Measurements from ENCODE around the gene MYZAP. TPM values are rescaled to one million over a fixed set of nuclear protein-coding genes. Genes with fewer than 3 reads are reported as not detected.

MYZAP gene
- total and polyA plus RNA-seq, 4 donors: 0.50 to 1.8 (median 0.99) TPM

DNA sequence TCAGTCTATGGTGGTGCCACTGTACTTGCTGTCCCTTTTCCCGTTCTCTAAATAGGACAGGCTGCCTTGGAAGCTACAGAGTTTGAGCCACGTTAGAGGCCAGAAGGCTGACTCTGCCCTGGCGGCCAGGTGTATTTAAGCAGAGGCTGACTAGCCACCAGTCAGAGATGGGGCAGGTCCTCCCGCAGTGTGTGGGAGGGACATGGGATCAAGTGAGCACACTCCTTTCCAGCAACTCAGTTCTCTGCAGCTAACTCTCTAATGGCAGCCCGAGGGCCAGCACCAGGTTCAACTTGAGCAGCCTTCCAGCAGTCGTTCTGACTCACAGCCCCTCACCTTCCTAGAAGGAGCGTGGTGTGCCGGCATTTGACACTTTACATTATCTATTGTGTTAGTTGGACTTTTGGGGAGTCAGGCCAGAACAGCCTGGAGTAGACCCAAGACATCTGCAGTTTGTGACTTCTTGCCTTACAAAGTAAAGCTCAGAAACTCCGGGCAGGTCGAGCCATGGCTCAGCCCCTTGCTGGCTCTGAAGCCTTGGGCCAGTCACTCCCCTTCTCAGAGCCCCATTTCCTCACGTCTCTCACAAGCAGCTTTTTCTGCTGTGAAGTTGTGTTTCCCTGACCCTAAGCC lies 46.7 kb upstream of the MYZAP start:
- Histone ChIP-seq H3K36me3 (ENCODE audit: control insufficient read depth in 4 of 4, insufficient read depth in 3 of 4, low read depth in 1 of 4, low read length in 3 of 4) (peaks cover 9 to 74% (median 43%) of the 10 kb centered on the region in 4 donors), H3K4me1 (ENCODE audit: control insufficient read depth in 4 of 4, insufficient read depth in 4 of 4, low read length in 3 of 4) (no peaks in the 10 kb centered on the region)
- 93% methylated on average over 11 of the region's 11 CpGs for WGBS

DNA sequence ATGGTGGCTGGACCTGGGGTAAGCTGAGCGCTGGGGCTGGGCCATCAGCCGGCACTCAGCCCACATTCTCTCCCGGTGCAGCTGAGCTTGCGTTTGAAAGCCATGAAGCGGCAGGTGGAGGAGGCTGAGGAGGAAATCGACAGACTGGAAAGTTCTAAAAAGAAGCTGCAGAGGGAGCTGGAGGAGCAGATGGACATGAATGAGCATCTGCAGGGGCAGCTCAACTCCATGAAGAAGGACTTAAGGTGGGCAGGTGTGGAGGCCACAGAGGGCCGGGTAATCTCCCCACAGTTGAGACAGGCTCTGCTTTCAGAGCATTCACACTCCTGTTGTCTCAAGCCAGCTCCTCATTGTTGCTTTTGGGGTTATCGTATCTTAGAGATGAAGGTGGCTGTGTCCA lies 45.7 kb upstream of the MYZAP start:
- no peak overlapping the region for H3K4me3 ChIP-seq (ENCODE audit: low read depth in 1 of 3, low read length in 3 of 3)
- H3K36me3 ChIP-seq (ENCODE audit: control insufficient read depth in 4 of 4, insufficient read depth in 3 of 4, low read depth in 1 of 4, low read length in 3 of 4): peaks cover 9 to 74% (median 43%) of the 10 kb centered on the region in 4 donors
- 93% methylated on average over 8 of the region's 8 CpGs for WGBS
- no peaks in the 10 kb centered on the region for H3K9me3 ChIP-seq (ENCODE audit: control insufficient read depth in 4 of 4, low read length in 3 of 4)
- H3K4me1 ChIP-seq (ENCODE audit: control insufficient read depth in 4 of 4, insufficient read depth in 4 of 4, low read length in 3 of 4): no peaks in the 10 kb centered on the region
- DNase-seq (ENCODE audit: low spot score): no peak
- H3K27me3 ChIP-seq (ENCODE audit: control insufficient read depth in 4 of 4, insufficient read depth in 4 of 4, low read length in 3 of 4): no peaks in the 10 kb centered on the region
- no peak overlapping the region for H3K27ac ChIP-seq (ENCODE audit: low read depth in 1 of 2, low read length in 2 of 2)
- no peak for TF ChIP-seq RAD21 (IDR thresholded peaks at IDR 0.05)
- TF ChIP-seq TAF1 (conservative IDR thresholded peaks at IDR 0.05): no peak
- no peak for TF ChIP-seq RXRA (IDR thresholded peaks at IDR 0.05)
- H3K9ac ChIP-seq (ENCODE audit: low read depth in 1 of 2, low read length in 2 of 2): no peak overlapping the region

More for the DNA sequence above, 46.7 kb upstream of the MYZAP start:
- Histone ChIP-seq H3K9ac (ENCODE audit: low read depth in 1 of 2, low read length in 2 of 2) (no peak overlapping the region), H3K9me3 (ENCODE audit: control insufficient read depth in 4 of 4, low read length in 3 of 4) (no peaks in the 10 kb centered on the region), H3K27me3 (ENCODE audit: control insufficient read depth in 4 of 4, insufficient read depth in 4 of 4, low read length in 3 of 4) (no peaks in the 10 kb centered on the region), H3K4me3 (ENCODE audit: low read depth in 1 of 3, low read length in 3 of 3) (no peak overlapping the region), H3K27ac (ENCODE audit: low read depth in 1 of 2, low read length in 2 of 2) (no peak overlapping the region)
- TF ChIP-seq, protein P1, sequence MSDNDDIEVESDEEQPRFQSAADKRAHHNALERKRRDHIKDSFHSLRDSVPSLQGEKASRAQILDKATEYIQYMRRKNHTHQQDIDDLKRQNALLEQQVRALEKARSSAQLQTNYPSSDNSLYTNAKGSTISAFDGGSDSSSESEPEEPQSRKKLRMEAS (IDR thresholded peaks at IDR 0.05): no peak
- TF ChIP-seq YY1 (IDR thresholded peaks at IDR 0.05): no peak
- no peak for TF ChIP-seq EGR1 (IDR thresholded peaks at IDR 0.05; ENCODE audit: low read depth in 2 of 2)
- TF ChIP-seq FOXA2 (IDR thresholded peaks at IDR 0.05): no peak
- no peak for TF ChIP-seq HNF4A (conservative IDR thresholded peaks at IDR 0.05)
- TF ChIP-seq NR2F2 (IDR thresholded peaks at IDR 0.05): no peak
- no peak for TF ChIP-seq GABPA (IDR thresholded peaks at IDR 0.05 in 1 of 2, conservative IDR thresholded peaks at IDR 0.05 in 1 of 2)
- no peak for DNase-seq (ENCODE audit: low spot score)

DNA sequence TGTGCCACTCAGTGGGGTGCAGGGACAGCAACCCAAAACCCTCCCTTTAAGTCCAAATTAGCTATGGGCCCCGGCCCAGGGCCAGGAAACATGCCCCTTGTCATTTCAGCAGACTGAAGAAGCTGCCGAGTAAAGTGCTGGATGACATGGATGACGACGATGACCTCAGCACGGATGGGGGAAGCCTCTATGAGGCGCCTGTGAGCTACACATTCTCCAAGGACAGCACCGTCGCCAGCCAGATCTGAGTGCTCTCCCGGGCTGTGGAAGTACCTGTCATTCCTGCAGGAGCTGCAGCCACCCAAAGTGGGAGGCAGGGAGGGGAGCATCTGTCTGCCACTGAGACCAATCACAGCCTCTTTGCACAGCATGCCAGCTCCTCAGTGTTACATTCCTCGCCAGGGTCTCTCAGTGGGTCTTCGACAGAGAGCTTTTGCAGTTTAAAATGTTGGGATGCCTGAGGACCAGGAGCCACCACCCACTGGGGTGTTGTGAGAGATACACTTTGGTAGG lies 44.4 kb upstream of the MYZAP start:
- TF ChIP-seq YY1 (IDR thresholded peaks at IDR 0.05) (no peak), JUND (IDR thresholded peaks at IDR 0.05) (no peak), NR2F2 (IDR thresholded peaks at IDR 0.05) (no peak), FOXA1 (IDR thresholded peaks at IDR 0.05) (no peak), RAD21 (IDR thresholded peaks at IDR 0.05) (no peak), HNF4A (conservative IDR thresholded peaks at IDR 0.05) (no peak), FOXA2 (IDR thresholded peaks at IDR 0.05) (no peak), EGR1 (IDR thresholded peaks at IDR 0.05; ENCODE audit: low read depth in 2 of 2) (no peak), SP1 (IDR thresholded peaks at IDR 0.05) (no peak), RXRA (IDR thresholded peaks at IDR 0.05) (no peak), TAF1 (conservative IDR thresholded peaks at IDR 0.05) (no peak)
- TF ChIP-seq, protein P1 (IDR thresholded peaks at IDR 0.05): no peak
- TF ChIP-seq, protein P2, sequence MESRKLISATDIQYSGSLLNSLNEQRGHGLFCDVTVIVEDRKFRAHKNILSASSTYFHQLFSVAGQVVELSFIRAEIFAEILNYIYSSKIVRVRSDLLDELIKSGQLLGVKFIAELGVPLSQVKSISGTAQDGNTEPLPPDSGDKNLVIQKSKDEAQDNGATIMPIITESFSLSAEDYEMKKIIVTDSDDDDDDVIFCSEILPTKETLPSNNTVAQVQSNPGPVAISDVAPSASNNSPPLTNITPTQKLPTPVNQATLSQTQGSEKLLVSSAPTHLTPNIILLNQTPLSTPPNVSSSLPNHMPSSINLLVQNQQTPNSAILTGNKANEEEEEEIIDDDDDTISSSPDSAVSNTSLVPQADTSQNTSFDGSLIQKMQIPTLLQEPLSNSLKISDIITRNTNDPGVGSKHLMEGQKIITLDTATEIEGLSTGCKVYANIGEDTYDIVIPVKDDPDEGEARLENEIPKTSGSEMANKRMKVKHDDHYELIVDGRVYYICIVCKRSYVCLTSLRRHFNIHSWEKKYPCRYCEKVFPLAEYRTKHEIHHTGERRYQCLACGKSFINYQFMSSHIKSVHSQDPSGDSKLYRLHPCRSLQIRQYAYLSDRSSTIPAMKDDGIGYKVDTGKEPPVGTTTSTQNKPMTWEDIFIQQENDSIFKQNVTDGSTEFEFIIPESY (IDR thresholded peaks at IDR 0.05): no peak
- TF ChIP-seq, protein P3, sequence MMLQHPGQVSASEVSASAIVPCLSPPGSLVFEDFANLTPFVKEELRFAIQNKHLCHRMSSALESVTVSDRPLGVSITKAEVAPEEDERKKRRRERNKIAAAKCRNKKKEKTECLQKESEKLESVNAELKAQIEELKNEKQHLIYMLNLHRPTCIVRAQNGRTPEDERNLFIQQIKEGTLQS (IDR thresholded peaks at IDR 0.05): no peak
- TF ChIP-seq, protein P4, sequence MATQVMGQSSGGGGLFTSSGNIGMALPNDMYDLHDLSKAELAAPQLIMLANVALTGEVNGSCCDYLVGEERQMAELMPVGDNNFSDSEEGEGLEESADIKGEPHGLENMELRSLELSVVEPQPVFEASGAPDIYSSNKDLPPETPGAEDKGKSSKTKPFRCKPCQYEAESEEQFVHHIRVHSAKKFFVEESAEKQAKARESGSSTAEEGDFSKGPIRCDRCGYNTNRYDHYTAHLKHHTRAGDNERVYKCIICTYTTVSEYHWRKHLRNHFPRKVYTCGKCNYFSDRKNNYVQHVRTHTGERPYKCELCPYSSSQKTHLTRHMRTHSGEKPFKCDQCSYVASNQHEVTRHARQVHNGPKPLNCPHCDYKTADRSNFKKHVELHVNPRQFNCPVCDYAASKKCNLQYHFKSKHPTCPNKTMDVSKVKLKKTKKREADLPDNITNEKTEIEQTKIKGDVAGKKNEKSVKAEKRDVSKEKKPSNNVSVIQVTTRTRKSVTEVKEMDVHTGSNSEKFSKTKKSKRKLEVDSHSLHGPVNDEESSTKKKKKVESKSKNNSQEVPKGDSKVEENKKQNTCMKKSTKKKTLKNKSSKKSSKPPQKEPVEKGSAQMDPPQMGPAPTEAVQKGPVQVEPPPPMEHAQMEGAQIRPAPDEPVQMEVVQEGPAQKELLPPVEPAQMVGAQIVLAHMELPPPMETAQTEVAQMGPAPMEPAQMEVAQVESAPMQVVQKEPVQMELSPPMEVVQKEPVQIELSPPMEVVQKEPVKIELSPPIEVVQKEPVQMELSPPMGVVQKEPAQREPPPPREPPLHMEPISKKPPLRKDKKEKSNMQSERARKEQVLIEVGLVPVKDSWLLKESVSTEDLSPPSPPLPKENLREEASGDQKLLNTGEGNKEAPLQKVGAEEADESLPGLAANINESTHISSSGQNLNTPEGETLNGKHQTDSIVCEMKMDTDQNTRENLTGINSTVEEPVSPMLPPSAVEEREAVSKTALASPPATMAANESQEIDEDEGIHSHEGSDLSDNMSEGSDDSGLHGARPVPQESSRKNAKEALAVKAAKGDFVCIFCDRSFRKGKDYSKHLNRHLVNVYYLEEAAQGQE (IDR thresholded peaks at IDR 0.05): no peak
- TF ChIP-seq, protein P5, sequence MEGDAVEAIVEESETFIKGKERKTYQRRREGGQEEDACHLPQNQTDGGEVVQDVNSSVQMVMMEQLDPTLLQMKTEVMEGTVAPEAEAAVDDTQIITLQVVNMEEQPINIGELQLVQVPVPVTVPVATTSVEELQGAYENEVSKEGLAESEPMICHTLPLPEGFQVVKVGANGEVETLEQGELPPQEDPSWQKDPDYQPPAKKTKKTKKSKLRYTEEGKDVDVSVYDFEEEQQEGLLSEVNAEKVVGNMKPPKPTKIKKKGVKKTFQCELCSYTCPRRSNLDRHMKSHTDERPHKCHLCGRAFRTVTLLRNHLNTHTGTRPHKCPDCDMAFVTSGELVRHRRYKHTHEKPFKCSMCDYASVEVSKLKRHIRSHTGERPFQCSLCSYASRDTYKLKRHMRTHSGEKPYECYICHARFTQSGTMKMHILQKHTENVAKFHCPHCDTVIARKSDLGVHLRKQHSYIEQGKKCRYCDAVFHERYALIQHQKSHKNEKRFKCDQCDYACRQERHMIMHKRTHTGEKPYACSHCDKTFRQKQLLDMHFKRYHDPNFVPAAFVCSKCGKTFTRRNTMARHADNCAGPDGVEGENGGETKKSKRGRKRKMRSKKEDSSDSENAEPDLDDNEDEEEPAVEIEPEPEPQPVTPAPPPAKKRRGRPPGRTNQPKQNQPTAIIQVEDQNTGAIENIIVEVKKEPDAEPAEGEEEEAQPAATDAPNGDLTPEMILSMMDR (IDR thresholded peaks at IDR 0.05; ENCODE audit: low read depth, low read length, missing input control): no peak
- 92% methylated on average over 11 of the region's 11 CpGs for WGBS

More for the DNA sequence above, 44.4 kb upstream of the MYZAP start:
- no peak for DNase-seq (ENCODE audit: low spot score)
- H3K4me3 ChIP-seq (ENCODE audit: low read depth in 1 of 3, low read length in 3 of 3): no peak overlapping the region
- H3K27me3 ChIP-seq (ENCODE audit: control insufficient read depth in 4 of 4, insufficient read depth in 4 of 4, low read length in 3 of 4): no peaks in the 10 kb centered on the region
- no peak overlapping the region for H3K27ac ChIP-seq (ENCODE audit: low read depth in 1 of 2, low read length in 2 of 2)
- no peak overlapping the region for H3K9ac ChIP-seq (ENCODE audit: low read depth in 1 of 2, low read length in 2 of 2)
- no peaks in the 10 kb centered on the region for H3K9me3 ChIP-seq (ENCODE audit: control insufficient read depth in 4 of 4, low read length in 3 of 4)
- peaks cover 0 to 6% (median 0%) of the 10 kb centered on the region in 4 donors for H3K4me1 ChIP-seq (ENCODE audit: control insufficient read depth in 4 of 4, insufficient read depth in 4 of 4, low read length in 3 of 4)
- H3K36me3 ChIP-seq (ENCODE audit: control insufficient read depth in 4 of 4, insufficient read depth in 3 of 4, low read depth in 1 of 4, low read length in 3 of 4): peaks cover 9 to 75% (median 43%) of the 10 kb centered on the region in 4 donors

All from liver (tissue), 9 donors.